UCSD-AML1 (cell line): ENCODE measurements around the gene CCDC148.

Experiments used
- DNase-seq: peaks from one replicate; lab custom pipeline; 2025; ENCODE audit not compliant: unreplicated experiment; lab: John Stamatoyannopoulos, UW

Gene CCDC148

GRCh38 chr2:158130832-158131473 lies 325.6 kb downstream of the CCDC148 start:
- DNase-seq = no peak

DNA sequence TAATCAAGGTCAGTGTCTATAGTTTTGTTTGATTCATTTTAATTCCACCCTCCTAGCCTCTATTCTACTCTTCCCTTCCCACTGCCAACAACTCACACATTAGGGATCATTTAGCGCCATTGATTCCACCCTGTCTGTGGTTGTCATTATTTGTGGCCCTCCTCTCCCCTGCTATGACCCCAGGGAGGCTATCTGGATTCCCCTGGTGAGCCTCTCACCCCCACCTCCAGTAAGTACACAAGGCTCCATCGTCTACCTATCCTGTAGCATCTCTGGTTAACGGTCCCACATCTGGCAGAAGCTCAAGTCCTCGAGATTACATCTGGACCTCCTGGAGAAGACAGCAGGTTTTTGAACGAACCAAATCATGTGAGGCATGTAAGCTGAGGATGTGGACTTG lies 327.5 kb downstream of the CCDC148 start:
- no peak for DNase-seq

- no peak for DNase-seq
These were observed 328.2 kb downstream of the CCDC148 start for GRCh38 chr2:158128168-158128973.

GRCh38 chr2:158127380-158127804 lies 329.2 kb downstream of the CCDC148 start:
- DNase-seq = no peak

GRCh38 chr2:158125756-158126498 lies 330.6 kb downstream of the CCDC148 start:
- DNase-seq = no peak

- DNase-seq = no peak
These were observed 331.7 kb downstream of the CCDC148 start for GRCh38 chr2:158124896-158125295.
